Stomach (tissue), 19 donors: ENCODE data around the gene TST. TPM values are rescaled to one million over a fixed set of nuclear protein-coding genes. Genes with fewer than 3 reads are reported as not detected.
A peak's percentile ranks its signal among the peaks of the same experiment; 100 is the strongest.

Experiments used
- DNase-seq, 2 donors: peaks; one replicate each; pipeline versions ENCODE4 v3.0.0 to v3.0.0-alpha.2; 2013 to 2019
- H3K27ac ChIP-seq, 5 donors: fragments of 200-600 bp in 4 of 5; sonication (generic) in 4 of 5; one replicate each; pipeline ENCODE4 v1.5.1; 2013 to 2019; ENCODE audit warnings: mild to moderate bottlenecking in 1 of 5, moderate library complexity in 1 of 5
- H3K27me3 ChIP-seq, 3 donors: fragments of 200-600 bp; sonication (generic); one replicate each; pipeline ENCODE4 v1.5.1; 2017 to 2019; ENCODE audit warnings: mixed run types in 1 of 3
- H3K36me3 ChIP-seq, 4 donors: fragments of 200-600 bp; sonication (generic); 1 replicate in 3 of 4; 2 replicates in 1 of 4; pipeline ENCODE4 v1.5.1; 2016 to 2019
- H3K4me1 ChIP-seq, 4 donors: fragments of 200-600 bp; sonication (generic); one replicate each; pipeline ENCODE4 v1.5.1; 2016 to 2019
- H3K4me3 ChIP-seq, 4 donors: fragments of 200-600 bp; sonication (generic) in 3 of 4; one replicate each; pipeline ENCODE4 v1.5.1; 2016 to 2019; ENCODE audit warnings: mild to moderate bottlenecking in 1 of 4
- H3K9me3 ChIP-seq, 4 donors: fragments of 200-600 bp; sonication (generic); one replicate each; pipeline ENCODE4 v1.5.1; 2016 to 2019
- EP300 ChIP-seq: sonication (generic); formaldehyde crosslinking; IDR thresholded peaks from one replicate; pipeline ENCODE4 v1.6.1; 2017; ENCODE audit warnings: antibody characterized with exemption
- POLR2A ChIP-seq, 4 donors: fragments of 450-650 bp; IDR thresholded peaks; one replicate each; pipeline ENCODE4 v1.6.1; 2016; ENCODE audit warnings: antibody characterized with exemption in 4 of 4, control low read depth in 2 of 4, mild to moderate bottlenecking in 1 of 4, moderate library complexity in 1 of 4
- POLR2AphosphoS5 ChIP-seq, 3 donors: sonication (generic); formaldehyde crosslinking; IDR thresholded peaks; one replicate each; pipeline ENCODE4 v1.6.1; 2016; ENCODE audit warnings: antibody characterized with exemption in 3 of 3
- WGBS, 5 donors: extraction: QIAGEN DNeasy Blood & Tissue Kit in 3 of 5; methylation state at CpG; one replicate each; pipeline versions ENCODE4 v1.1.5 to v1.1.7; 2013 to 2018; 5-methylcytosine and 5-hydroxymethylcytosine counted together
- intact Hi-C: fragments of 100-400 bp; cut with DNase I; formaldehyde crosslinking; loops from one replicate; pipeline ENCODE4 v1.15.1; 2023; ENCODE audit warnings: low total_unique reads
- long read RNA-seq, 10 donors: transcript quantifications; one replicate each; lab custom pipeline, GENCODE V29; 2026
- polyA plus RNA-seq, 3 donors: library from polyadenylated mRNA; stranded (reverse); fragments of 200-250 nt; gene quantifications; one replicate each; pipeline ENCODE4 v1.2.3, GENCODE V29; 2013
- total RNA-seq, 5 donors: library from RNA; depleted of rRNA; stranded (reverse); fragments of >200 nt; gene quantifications; one replicate each; pipeline versions ENCODE4 v1.1.0 to v1.2.3, GENCODE V29; 2014 to 2016
- TF ChIP-seq, protein P1 (sequence below), 7 experiments: fragments of 450-650 bp in 4 of 7; fragments of 200-600 bp in 3 of 7; sonication (generic) in 3 of 7; IDR thresholded peaks; one replicate each; pipeline ENCODE4 v1.5.1; 2016 to 2019; ENCODE audit warnings: antibody characterized with exemption in 7 of 7, control low read depth in 2 of 7, mild to moderate bottlenecking in 1 of 7
- donor health status: healthy with polysubstance abuse.
- donor health status: Bipolar disorder and iron deficiency.
- donor health status: healthy.

The TST gene
- total RNA-seq (100 to 1,000 TPM in 1 of 5 donors, 10 to 100 TPM in 4; 51.8 to 709 (median 91.4) TPM), polyA plus RNA-seq (100 to 1,000 TPM in 2 of 3 donors, 10 to 100 TPM in 1; 87.1 to 377 (median 103) TPM)
- long read RNA-seq, donor 1, transcript TST-202 (2 exons, 1,797 nt), result major isoform, 10 of 49 reads
- long read RNA-seq, donor 1, transcript TST-201 (3 exons, 1,211 nt), result minor isoform, 7 of 49 reads
- long read RNA-seq, donor 1, partial matches to known transcripts, result 32 of 49 reads
- long read RNA-seq, donor 1, other reads (novel, unspliced or antisense), result 0 of 49 reads
- long read RNA-seq, donor 2, transcript TST-202 (2 exons, 1,797 nt), result major isoform, 17 of 100 reads
- long read RNA-seq, donor 2, transcript TST-201 (3 exons, 1,211 nt), result minor isoform, 9 of 100 reads
- long read RNA-seq, donor 2, partial matches to known transcripts, result 69 of 100 reads
- long read RNA-seq, donor 2, other reads (novel, unspliced or antisense), result 5 of 100 reads
- long read RNA-seq, donor 3, transcript TST-202 (2 exons, 1,797 nt), result major isoform, 9 of 40 reads
- long read RNA-seq, donor 3, partial matches to known transcripts, result 18 of 40 reads
- long read RNA-seq, donor 3, other reads (novel, unspliced or antisense), result 9 of 40 reads
- long read RNA-seq, donor 4, result 0 reads
- long read RNA-seq, donor 5, transcript TST-202 (2 exons, 1,797 nt), result major isoform, 6 of 50 reads
- long read RNA-seq, donor 5, partial matches to known transcripts, result 40 of 50 reads
- long read RNA-seq, donor 5, other reads (novel, unspliced or antisense), result 0 of 50 reads
- long read RNA-seq, donor 6, transcript TST-201 (3 exons, 1,211 nt), result minor isoform, 14 of 55 reads
- long read RNA-seq, donor 6, transcript TST-202 (2 exons, 1,797 nt), result major isoform, 29 of 55 reads
- long read RNA-seq, donor 6, partial matches to known transcripts, result 12 of 55 reads
- long read RNA-seq, donor 6, other reads (novel, unspliced or antisense), result 0 of 55 reads
- long read RNA-seq, donor 7, transcript TST-202 (2 exons, 1,797 nt), result major isoform, 15 of 90 reads
- long read RNA-seq, donor 7, transcript TST-201 (3 exons, 1,211 nt), result minor isoform, 10 of 90 reads
- long read RNA-seq, donor 7, partial matches to known transcripts, result 65 of 90 reads
- long read RNA-seq, donor 7, other reads (novel, unspliced or antisense), result 0 of 90 reads
- long read RNA-seq, donor 8, transcript TST-201 (3 exons, 1,211 nt), result major isoform, 11 of 64 reads
- long read RNA-seq, donor 8, transcript TST-202 (2 exons, 1,797 nt), result minor isoform, 8 of 64 reads
- long read RNA-seq, donor 8, partial matches to known transcripts, result 45 of 64 reads
- long read RNA-seq, donor 8, other reads (novel, unspliced or antisense), result 0 of 64 reads
- long read RNA-seq, donor 9, partial matches to known transcripts, result 17 of 32 reads
- long read RNA-seq, donor 9, other reads (novel, unspliced or antisense), result 12 of 32 reads
- long read RNA-seq, donor 10, transcript TST-201 (3 exons, 1,211 nt), result major isoform, 9 of 116 reads
- long read RNA-seq, donor 10, transcript TST-202 (2 exons, 1,797 nt), result minor isoform, 7 of 116 reads
- long read RNA-seq, donor 10, partial matches to known transcripts, result 100 of 116 reads
- long read RNA-seq, donor 10, other reads (novel, unspliced or antisense), result 0 of 116 reads

DNA sequence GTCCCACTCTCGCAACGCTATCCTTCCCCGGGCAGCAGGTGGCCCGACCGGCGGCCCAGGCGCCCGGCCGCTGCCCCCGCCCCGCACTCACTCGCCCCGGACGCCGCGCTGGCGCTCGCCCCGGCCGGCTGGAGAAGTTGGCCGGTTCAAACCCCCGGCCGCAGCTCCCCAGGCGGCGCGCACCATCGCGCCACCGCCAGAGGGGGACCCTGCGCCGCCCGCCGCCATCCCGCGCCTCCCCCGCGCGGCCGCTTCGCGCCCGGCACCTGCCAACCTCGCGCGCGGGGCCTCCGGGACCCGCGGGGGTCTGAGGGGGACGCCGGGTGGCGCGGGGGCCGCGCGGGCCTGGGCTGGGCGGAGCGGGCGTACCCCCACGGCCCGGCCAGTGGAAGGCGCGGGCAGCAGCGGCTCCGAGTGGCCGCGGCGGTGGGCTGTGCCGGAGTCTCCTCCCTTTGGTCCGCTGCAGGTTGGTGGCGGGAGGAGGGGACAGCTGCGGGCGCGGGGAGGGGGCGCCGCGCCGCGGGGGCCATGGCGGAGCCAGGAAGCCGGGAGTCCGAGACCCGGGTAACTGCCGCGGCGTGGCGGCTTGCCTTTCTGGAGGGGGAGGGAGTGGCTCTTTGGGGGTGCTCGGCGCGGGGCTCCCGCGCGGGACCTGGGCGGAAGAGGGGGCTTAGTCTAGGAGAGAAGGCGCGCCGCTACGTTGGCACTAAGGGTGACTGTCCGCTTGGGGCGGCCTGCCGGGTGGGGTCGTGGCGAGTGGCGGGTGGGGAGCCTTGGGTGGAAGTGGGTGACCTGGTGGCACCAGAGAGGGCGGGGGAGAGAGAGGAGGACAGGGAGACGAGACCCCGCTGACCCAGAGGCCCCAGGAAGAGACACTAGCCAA lies at the start of gene TST, which contains the start of gene MPST:
Gene TST (minus strand): TSS at position 139 of the 883 bp plus-strand sequence. CDS start 715 bp downstream, outside the sequence.
Gene MPST (plus strand): TSS at position 434 of the 883 bp plus-strand sequence. CDS start 95 bp downstream, at position 529.
- Histone ChIP-seq H3K9me3 (no peaks in the 10 kb centered on the region), H3K27ac (peak within 1 kb of the TSS; percentile 93 to 97 (median 94)), H3K27me3 (no peaks in the 10 kb centered on the region), H3K4me1 (peaks cover 65 to 86% (median 84%) of the 10 kb centered on the region in 4 donors), H3K36me3 (peaks cover 0 to 16% (median 12%) of the 10 kb centered on the region in 4 donors), H3K4me3 (peak within 1 kb of the TSS; percentile 92 to 97 (median 96))
- peak; percentile 81 to 94 for DNase-seq
- peak in 2 of 3 donors; percentile 29 to 72 for TF ChIP-seq POLR2AphosphoS5 (IDR thresholded peaks at IDR 0.05)
- TF ChIP-seq EP300, result no peak
- TF ChIP-seq POLR2A (IDR thresholded peaks at IDR 0.05), result peak in 1 of 4 donors; percentile 20
- TF ChIP-seq, protein P1, sequence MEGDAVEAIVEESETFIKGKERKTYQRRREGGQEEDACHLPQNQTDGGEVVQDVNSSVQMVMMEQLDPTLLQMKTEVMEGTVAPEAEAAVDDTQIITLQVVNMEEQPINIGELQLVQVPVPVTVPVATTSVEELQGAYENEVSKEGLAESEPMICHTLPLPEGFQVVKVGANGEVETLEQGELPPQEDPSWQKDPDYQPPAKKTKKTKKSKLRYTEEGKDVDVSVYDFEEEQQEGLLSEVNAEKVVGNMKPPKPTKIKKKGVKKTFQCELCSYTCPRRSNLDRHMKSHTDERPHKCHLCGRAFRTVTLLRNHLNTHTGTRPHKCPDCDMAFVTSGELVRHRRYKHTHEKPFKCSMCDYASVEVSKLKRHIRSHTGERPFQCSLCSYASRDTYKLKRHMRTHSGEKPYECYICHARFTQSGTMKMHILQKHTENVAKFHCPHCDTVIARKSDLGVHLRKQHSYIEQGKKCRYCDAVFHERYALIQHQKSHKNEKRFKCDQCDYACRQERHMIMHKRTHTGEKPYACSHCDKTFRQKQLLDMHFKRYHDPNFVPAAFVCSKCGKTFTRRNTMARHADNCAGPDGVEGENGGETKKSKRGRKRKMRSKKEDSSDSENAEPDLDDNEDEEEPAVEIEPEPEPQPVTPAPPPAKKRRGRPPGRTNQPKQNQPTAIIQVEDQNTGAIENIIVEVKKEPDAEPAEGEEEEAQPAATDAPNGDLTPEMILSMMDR (IDR thresholded peaks at IDR 0.05), result peak in 2 of 7 experiments; percentile 6 to 67
- 0 to 2% (median 1%) methylated on average over 14 to 106 of the region's 107 CpGs for whole genome bisulfite sequencing, 5 donors
- intact Hi-C loops, result no loop called here

DNA sequence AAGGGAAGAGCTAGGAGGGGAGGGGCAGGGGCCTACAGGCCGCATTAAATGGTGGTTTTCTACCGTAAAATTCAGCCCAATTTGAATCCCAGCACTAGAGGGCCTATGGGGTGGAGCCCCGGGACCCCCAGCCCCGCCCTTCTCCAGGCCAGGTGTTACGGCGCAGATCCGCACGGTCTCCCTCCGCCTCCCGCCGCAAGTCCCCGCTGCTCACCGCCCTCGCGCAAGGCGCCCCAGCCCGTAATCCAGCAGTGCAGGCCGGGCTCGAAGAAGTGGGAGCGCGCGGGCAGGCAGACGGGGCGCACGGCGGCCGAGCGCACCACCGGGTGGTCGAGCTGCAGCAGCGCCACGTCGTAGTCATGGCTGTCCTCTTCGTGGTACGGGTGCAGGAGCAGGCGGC lies 49.6 kb upstream of the TST start:
- Histone ChIP-seq H3K36me3 (no peaks in the 10 kb centered on the region), H3K27ac (no peak overlapping the region), H3K4me3 (no peak overlapping the region), H3K4me1 (peaks cover 0 to 6% (median 3%) of the 10 kb centered on the region in 4 donors), H3K9me3 (no peaks in the 10 kb centered on the region), H3K27me3 (peaks cover 8 to 73% (median 35%) of the 10 kb centered on the region in 3 donors)
- TF ChIP-seq POLR2AphosphoS5 (IDR thresholded peaks at IDR 0.05) (no peak), POLR2A (IDR thresholded peaks at IDR 0.05) (no peak), EP300 (no peak)
- TF ChIP-seq, protein P1 (IDR thresholded peaks at IDR 0.05), result no peak
- intact Hi-C loops, result no loop called here
- 2 to 7% (median 5%) methylated on average over 32 to 36 of the region's 36 CpGs for WGBS, 5 donors
- DNase-seq, result peak in 1 of 2 donors; percentile 70

DNA sequence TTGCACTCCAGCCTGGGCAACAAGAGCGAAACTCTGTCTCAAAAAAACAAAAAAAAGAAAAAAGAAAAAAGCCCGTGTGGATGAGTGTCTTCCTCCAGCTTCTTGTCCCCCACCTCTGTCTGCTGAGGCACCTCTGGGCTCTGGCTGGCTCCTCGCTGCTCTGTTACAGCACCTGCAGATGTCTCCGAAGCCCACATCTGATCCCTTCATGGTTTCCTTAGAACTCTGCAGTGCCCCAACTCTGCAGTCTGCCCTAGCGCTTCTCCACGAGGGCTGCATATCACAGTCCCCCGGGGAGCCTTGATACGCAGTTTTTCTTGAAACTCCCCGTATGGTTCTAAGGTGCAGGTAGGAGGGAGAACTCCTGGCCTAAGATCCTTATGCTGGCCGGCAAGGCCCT lies 48.2 kb upstream of the TST start:
- 80 to 88% (median 85%) methylated on average over 10 of the region's 10 CpGs for WGBS, 5 donors
- Histone ChIP-seq H3K9me3 (no peaks in the 10 kb centered on the region), H3K27ac (no peak overlapping the region), H3K36me3 (peaks cover 0 to 3% (median 1%) of the 10 kb centered on the region in 4 donors), H3K4me3 (no peak overlapping the region), H3K4me1 (peaks cover 0 to 6% (median 3%) of the 10 kb centered on the region in 4 donors), H3K27me3 (peaks cover 8 to 67% (median 35%) of the 10 kb centered on the region in 3 donors)
- DNase-seq, result no peak
- TF ChIP-seq, protein P1 (IDR thresholded peaks at IDR 0.05), result no peak
- TF ChIP-seq POLR2AphosphoS5 (IDR thresholded peaks at IDR 0.05), result no peak
- TF ChIP-seq POLR2A (IDR thresholded peaks at IDR 0.05), result no peak
- TF ChIP-seq EP300, result no peak
- intact Hi-C loops, result no loop called here
